Activated effector memory CD4-positive, alpha-beta T cell treated with anti-CD3 and anti-CD28 coated beads, Interleukin-2, amount 50 U/mL, for 16 hours (primary cell): ENCODE data around the gene LCA5.
"Not testable (repeated sequence)": the region's sequence is repeated elsewhere in the genome, so short reads cannot be mapped to it uniquely, and the experiment has no call there.

Experiments used
- DNase-seq: peaks from one replicate; pipeline ENCODE4 v3.0.0-alpha.2; 2020

The LCA5 gene

GRCh38 chr6:79463621-79464050 is 73.6 kb downstream of the LCA5 start:
- no peak for DNase-seq

- no peak for DNase-seq
Observed at GRCh38 chr6:79461205-79461604, 76.0 kb downstream of the LCA5 start.

GRCh38 chr6:79455446-79455845 is 81.8 kb downstream of the LCA5 start:
- DNase-seq, result no peak

GRCh38 chr6:79453558-79454042 is 83.6 kb downstream of the LCA5 start:
- DNase-seq, result no peak

- no peak for DNase-seq
Observed at GRCh38 chr6:79450984-79451383, 86.2 kb downstream of the LCA5 start.

GRCh38 chr6:79446006-79446405 is 91.2 kb downstream of the LCA5 start:
- DNase-seq, result no peak

- DNase-seq, result not testable (repeated sequence)
Observed at GRCh38 chr6:79443876-79444275, 93.4 kb downstream of the LCA5 start.

GRCh38 chr6:79441192-79441591 is 96.0 kb downstream of the LCA5 start:
- DNase-seq, result no peak

- no peak for DNase-seq
Observed at GRCh38 chr6:79440598-79440997, 96.6 kb downstream of the LCA5 start.

GRCh38 chr6:79438030-79438429 is 99.2 kb downstream of the LCA5 start:
- no peak for DNase-seq

- DNase-seq, result no peak
Observed at GRCh38 chr6:79436241-79436640, 101.0 kb downstream of the LCA5 start.

GRCh38 chr6:79435746-79436145 is 101.5 kb downstream of the LCA5 start:
- DNase-seq, result no peak
